ENCODE data around the gene KCNC3. TPM values are rescaled to one million over a fixed set of nuclear protein-coding genes. Genes with fewer than 3 reads are reported as not detected.
A peak's percentile ranks its signal among the peaks of the same experiment; 100 is the strongest.

The KCNC3 gene
- total and polyA plus RNA-seq, 8 donors = 8.5 to 29.8 (median 23.9) TPM

GRCh38 chr19:50309396-50310125 is 19.6 kb downstream of the KCNC3 start:
- no peaks in the 10 kb centered on the region for H3K9me3 ChIP-seq
- ATAC-seq = no peak
- H3K27ac ChIP-seq = no peak overlapping the region
- no peak overlapping the region for H3K4me3 ChIP-seq
- TF ChIP-seq CTCF (IDR thresholded peaks at IDR 0.05) = no peak
- H3K27me3 ChIP-seq = peaks cover 25 to 51% of the 10 kb centered on the region in 2 donors
- H3K36me3 ChIP-seq = peaks cover 0 to 20% of the 10 kb centered on the region in 2 donors
- intact Hi-C loops (cut with DNase I) = no loop called here
- no peaks in the 10 kb centered on the region for H3K4me1 ChIP-seq
- peak in 1 of 4 donors; percentile 52 for DNase-seq

- H3K27me3 ChIP-seq = peaks cover 21 to 45% of the 10 kb centered on the region in 2 donors
- intact Hi-C loops (cut with DNase I) = no loop called here
- no peak overlapping the region for H3K4me3 ChIP-seq
- H3K36me3 ChIP-seq = peaks cover 0 to 20% of the 10 kb centered on the region in 2 donors
- no peaks in the 10 kb centered on the region for H3K4me1 ChIP-seq
- no peak overlapping the region for H3K27ac ChIP-seq
- no peak for ATAC-seq
- peak in 1 of 4 donors; percentile 50 for DNase-seq
- no peak for TF ChIP-seq CTCF (IDR thresholded peaks at IDR 0.05)
- no peaks in the 10 kb centered on the region for H3K9me3 ChIP-seq
These were observed 20.2 kb downstream of the KCNC3 start for GRCh38 chr19:50308991-50309390.

- Histone ChIP-seq H3K4me3 (no peak overlapping the region), H3K27me3 (no peaks in the 10 kb centered on the region), H3K4me1 (no peaks in the 10 kb centered on the region), H3K36me3 (peaks cover 0 to 19% of the 10 kb centered on the region in 2 donors), H3K9me3 (no peaks in the 10 kb centered on the region), H3K27ac (no peak overlapping the region)
- ATAC-seq (no peak), DNase-seq (no peak)
- no peak for TF ChIP-seq CTCF (IDR thresholded peaks at IDR 0.05)
- intact Hi-C loops (cut with DNase I) = no loop called here
These were observed 25.6 kb downstream of the KCNC3 start for GRCh38 chr19:50303558-50303957.

GRCh38 chr19:50301607-50301971 is 27.6 kb downstream of the KCNC3 start:
- Histone ChIP-seq H3K4me3 (no peak overlapping the region), H3K27ac (no peak overlapping the region), H3K27me3 (no peaks in the 10 kb centered on the region), H3K36me3 (peaks cover 0 to 6% of the 10 kb centered on the region in 2 donors), H3K4me1 (no peaks in the 10 kb centered on the region), H3K9me3 (no peaks in the 10 kb centered on the region)
- intact Hi-C loops (cut with DNase I) = no loop called here
- peak in 1 of 4 donors; percentile 51 for DNase-seq
- no peak for TF ChIP-seq CTCF (IDR thresholded peaks at IDR 0.05)
- no peak for ATAC-seq

GRCh38 chr19:50300814-50301606 is 28.2 kb downstream of the KCNC3 start:
- Histone ChIP-seq H3K27ac (no peak overlapping the region), H3K27me3 (no peaks in the 10 kb centered on the region), H3K36me3 (peaks cover 0 to 6% of the 10 kb centered on the region in 2 donors), H3K4me1 (no peaks in the 10 kb centered on the region), H3K4me3 (no peak overlapping the region), H3K9me3 (no peaks in the 10 kb centered on the region)
- ATAC-seq (peak; percentile 81), DNase-seq (no peak)
- TF ChIP-seq CTCF (IDR thresholded peaks at IDR 0.05) = no peak
- intact Hi-C loops (cut with DNase I) = no loop called here
